ENCODE results near the gene ADAMTS18.

The ADAMTS18 gene

DNA sequence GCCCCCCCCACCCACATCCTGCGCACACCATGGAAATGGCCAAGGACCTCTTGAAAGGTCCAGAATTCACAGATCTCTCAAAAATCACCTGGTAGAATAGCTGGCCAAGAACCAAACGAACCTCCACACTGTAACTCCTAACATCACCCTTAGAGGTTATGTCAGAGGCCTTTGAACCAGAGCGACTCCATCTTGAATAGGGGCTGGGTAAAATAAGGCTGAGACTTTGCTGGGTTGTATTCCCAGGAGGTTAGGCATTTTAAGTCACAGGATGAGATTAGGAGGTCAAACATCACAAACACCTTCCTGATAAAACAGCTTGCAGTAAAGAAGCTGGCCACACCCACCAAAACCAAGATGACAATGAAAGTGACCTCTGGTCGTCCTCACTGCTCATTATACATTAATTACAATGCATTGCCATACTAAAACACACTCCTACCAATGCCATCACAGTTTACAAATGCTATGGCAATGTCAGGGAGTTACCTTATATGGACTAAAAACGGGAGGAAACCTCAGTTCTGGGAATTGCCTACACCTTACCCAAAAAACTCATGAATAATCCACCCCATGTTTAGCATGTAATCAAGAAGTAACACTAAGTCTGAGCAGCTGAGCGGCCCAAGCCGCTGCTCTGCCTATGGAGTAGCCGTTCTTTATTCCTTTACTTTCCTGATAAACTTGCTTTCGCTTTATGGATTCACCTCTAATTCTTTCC, 200.9 kb downstream of the ADAMTS18 start:
- in situ Hi-C loops (cut with MboI; ENCODE audit: low sequenced_read_pairs, unreplicated experiment) = loop anchor here (5.0 to 25.0 kb wide), 3 partner anchors 141 to 728 kb away; no protein-coding TSS in a partner anchor
- TF ChIP-seq, protein P1, sequence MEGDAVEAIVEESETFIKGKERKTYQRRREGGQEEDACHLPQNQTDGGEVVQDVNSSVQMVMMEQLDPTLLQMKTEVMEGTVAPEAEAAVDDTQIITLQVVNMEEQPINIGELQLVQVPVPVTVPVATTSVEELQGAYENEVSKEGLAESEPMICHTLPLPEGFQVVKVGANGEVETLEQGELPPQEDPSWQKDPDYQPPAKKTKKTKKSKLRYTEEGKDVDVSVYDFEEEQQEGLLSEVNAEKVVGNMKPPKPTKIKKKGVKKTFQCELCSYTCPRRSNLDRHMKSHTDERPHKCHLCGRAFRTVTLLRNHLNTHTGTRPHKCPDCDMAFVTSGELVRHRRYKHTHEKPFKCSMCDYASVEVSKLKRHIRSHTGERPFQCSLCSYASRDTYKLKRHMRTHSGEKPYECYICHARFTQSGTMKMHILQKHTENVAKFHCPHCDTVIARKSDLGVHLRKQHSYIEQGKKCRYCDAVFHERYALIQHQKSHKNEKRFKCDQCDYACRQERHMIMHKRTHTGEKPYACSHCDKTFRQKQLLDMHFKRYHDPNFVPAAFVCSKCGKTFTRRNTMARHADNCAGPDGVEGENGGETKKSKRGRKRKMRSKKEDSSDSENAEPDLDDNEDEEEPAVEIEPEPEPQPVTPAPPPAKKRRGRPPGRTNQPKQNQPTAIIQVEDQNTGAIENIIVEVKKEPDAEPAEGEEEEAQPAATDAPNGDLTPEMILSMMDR (IDR thresholded peaks at IDR 0.05; ENCODE audit: borderline replicate concordance, control extremely low read depth, extremely low read depth, insufficient read depth, missing control alignments) = no peak
- DNase-seq (ENCODE audit: low spot score) = no peak
